IMR-90 (cell line): ENCODE results near the gene NDOR1. TPM values are rescaled to one million over a fixed set of nuclear protein-coding genes. Genes with fewer than 3 reads are reported as not detected.

Experiments
- ATAC-seq: fragments of 200-7000 bp; cut with Tn5 transposase; 2 replicates; pipeline ENCODE4 v1.9.1; 2020; ENCODE audit warnings: low read depth, mild to moderate bottlenecking, moderate library complexity
- BruUV-seq: library from RNA; stranded (reverse); fragments of 400-500 nt; replicated peaks from 2 replicates; lab custom pipeline; 2021; lab: Mats Ljungman, UMichigan
- CTCF ChIA-PET: fragments of 300-600 bp; formaldehyde crosslinking; extraction: SDS; loops from one replicate; lab custom pipeline; 2021; ENCODE audit warnings: antibody characterized with exemption; lab: Yijun Ruan, JAX
- POLR2A ChIA-PET: fragments of 300-600 bp; sonication (Branson Sonifier 250); formaldehyde crosslinking; loops from one replicate; lab custom pipeline; 2022; ENCODE audit warnings: antibody characterized with exemption; ENCODE audit not compliant: unreplicated experiment; lab: Charles Lee
- DNase-seq: peaks from one replicate; pipeline ENCODE4 v3.0.0; 2013
- H2AFZ ChIP-seq: replicated peaks from 2 replicates; pipeline ENCODE3; 2013; ENCODE audit warnings: low read length, mild to moderate bottlenecking; ENCODE audit not compliant: poor library complexity
- H2AK5ac ChIP-seq: 2 replicates; pipeline ENCODE4 v1.6.1; 2013; ENCODE audit warnings: low read depth, low read length, inconsistent platforms
- H2AK9ac ChIP-seq: replicated peaks from 2 replicates; pipeline ENCODE3; 2013; ENCODE audit warnings: mild to moderate bottlenecking, low read depth, low read length, moderate library complexity; ENCODE audit not compliant: poor library complexity
- H2BK120ac ChIP-seq: 2 replicates; pipeline ENCODE4 v1.6.1; 2013; ENCODE audit warnings: low read depth, low read length, inconsistent platforms
- H2BK15ac ChIP-seq: 3 replicates; pipeline ENCODE4 v1.6.1; 2013; ENCODE audit warnings: low read depth, low read length, inconsistent platforms
- H2BK20ac ChIP-seq: 2 replicates; pipeline ENCODE4 v1.6.1; 2013; ENCODE audit warnings: low read depth, mild to moderate bottlenecking, inconsistent platforms, low read length, moderate library complexity
- H2BK5ac ChIP-seq: 2 replicates; pipeline ENCODE4 v1.6.1; 2013; ENCODE audit warnings: mild to moderate bottlenecking, low read depth, low read length, inconsistent platforms; ENCODE audit not compliant: poor library complexity, severe bottlenecking
- H3K14ac ChIP-seq: replicated peaks from 2 replicates; pipeline ENCODE4 v1.6.1; 2013; ENCODE audit warnings: low read depth, low read length, inconsistent platforms
- H3K18ac ChIP-seq: 2 replicates; pipeline ENCODE4 v1.6.1; 2013; ENCODE audit warnings: low read depth, low read length, control low read depth
- H3K23ac ChIP-seq: 2 replicates; pipeline ENCODE4 v1.6.1; 2013; ENCODE audit warnings: low read depth, low read length, inconsistent platforms
- H3K27ac ChIP-seq: 2 replicates; pipeline ENCODE4 v1.5.1; 2013; ENCODE audit warnings: mild to moderate bottlenecking, control low read depth, low read length; ENCODE audit not compliant: insufficient read depth
- H3K27me3 ChIP-seq: 2 replicates; pipeline ENCODE4 v1.6.1; 2013; ENCODE audit warnings: low read length; ENCODE audit not compliant: control insufficient read depth, insufficient read depth
- H3K36me3 ChIP-seq: 2 replicates; pipeline ENCODE4 v1.6.1; 2013; ENCODE audit warnings: low read length, mixed read lengths; ENCODE audit not compliant: control insufficient read depth, insufficient read depth
- H3K4ac ChIP-seq: 2 replicates; pipeline ENCODE4 v1.6.1; 2013; ENCODE audit warnings: low read depth, low read length, inconsistent platforms
- H3K4me1 ChIP-seq: 2 replicates; pipeline ENCODE4 v1.6.1; 2013; ENCODE audit warnings: low read length, mixed read lengths; ENCODE audit not compliant: control insufficient read depth, insufficient read depth
- H3K4me2 ChIP-seq: 2 replicates; pipeline ENCODE4 v1.6.1; 2013; ENCODE audit warnings: low read depth, mild to moderate bottlenecking, control low read depth, low read length, moderate library complexity
- H3K4me3 ChIP-seq: 2 replicates; pipeline ENCODE4 v1.5.1; 2013; ENCODE audit warnings: low read depth, mild to moderate bottlenecking, control low read depth, low read length, moderate library complexity; ENCODE audit not compliant: insufficient read depth
- H3K56ac ChIP-seq: 2 replicates; pipeline ENCODE4 v1.6.1; 2013; ENCODE audit warnings: low read length, inconsistent platforms; ENCODE audit not compliant: insufficient read depth; ENCODE audit errors: extremely low read depth
- H3K79me1 ChIP-seq, 2 experiments: 2 replicates each; pipeline ENCODE4 v1.6.1; 2013; ENCODE audit warnings: low read length in 2 of 2, inconsistent platforms in 1 of 2, low read depth in 1 of 2
- H3K9ac ChIP-seq: 2 replicates; pipeline ENCODE4 v1.6.1; 2013; ENCODE audit warnings: low read depth, low read length, control low read depth
- H3K9me1 ChIP-seq: 2 replicates; pipeline ENCODE4 v1.6.1; 2013; ENCODE audit warnings: low read length, inconsistent platforms; ENCODE audit not compliant: insufficient read depth
- H3K9me3 ChIP-seq: 2 replicates; pipeline ENCODE4 v1.6.1; 2013; ENCODE audit warnings: low read length; ENCODE audit not compliant: control insufficient read depth, insufficient read depth
- H4K20me1 ChIP-seq: 2 replicates; pipeline ENCODE4 v1.6.1; 2013; ENCODE audit warnings: low read length, inconsistent platforms; ENCODE audit not compliant: insufficient read depth
- H4K5ac ChIP-seq: 2 replicates; pipeline ENCODE4 v1.6.1; 2013; ENCODE audit warnings: mild to moderate bottlenecking, low read depth, low read length, control low read depth
- H4K8ac ChIP-seq, 2 experiments: 2 replicates each; pipeline ENCODE4 v1.6.1; 2013; ENCODE audit warnings: low read depth in 2 of 2, low read length in 2 of 2, control low read depth in 1 of 2, inconsistent platforms in 1 of 2
- H4K91ac ChIP-seq: 2 replicates; pipeline ENCODE4 v1.6.1; 2013; ENCODE audit warnings: low read depth, low read length, inconsistent platforms; ENCODE audit not compliant: insufficient read depth
- BHLHE40 ChIP-seq: fragments of 150-350 bp; IDR thresholded peaks from 2 replicates; pipeline ENCODE4 v1.6.1; 2016; ENCODE audit warnings: mild to moderate bottlenecking, low read depth, low read length
- CTCF ChIP-seq: conservative IDR thresholded peaks from 2 replicates; pipeline ENCODE4 v1.5.1; 2012; ENCODE audit warnings: mild to moderate bottlenecking, low read depth, low read length, improper control_type of control experiment
- ELK1 ChIP-seq: fragments of 150-350 bp; IDR thresholded peaks from 2 replicates; pipeline ENCODE4 v1.6.1; 2016; ENCODE audit warnings: low read depth, mild to moderate bottlenecking, low read length, moderate library complexity, borderline replicate concordance
- MAFK ChIP-seq: IDR thresholded peaks from 2 replicates; pipeline ENCODE4 v1.6.1; 2012; ENCODE audit warnings: low read depth, low read length, improper control_type of control experiment
- NFE2L2 ChIP-seq: fragments of 150-350 bp; IDR thresholded peaks from 2 replicates; pipeline ENCODE4 v1.6.1; 2016; ENCODE audit warnings: low read depth, mild to moderate bottlenecking, low read length
- RAD21 ChIP-seq: IDR thresholded peaks from 2 replicates; pipeline ENCODE4 v1.6.1; 2012; ENCODE audit warnings: low read length, improper control_type of control experiment
- SMC3 ChIP-seq: fragments of 150-350 bp; IDR thresholded peaks from 2 replicates; pipeline ENCODE4 v1.6.1; 2016; ENCODE audit warnings: low read depth, mild to moderate bottlenecking, antibody characterized with exemption, low read length, moderate library complexity
- USF2 ChIP-seq: fragments of 150-350 bp; IDR thresholded peaks from 2 replicates; pipeline ENCODE4 v1.6.1; 2017; ENCODE audit warnings: mild to moderate bottlenecking, antibody characterized with exemption, low read length, low read depth
- WGBS, 2 experiments: methylation state at CpG; one replicate each; pipeline versions ENCODE4 v1.1.5 to v1.1.7; 2013; ENCODE audit warnings: missing lambda C conversion rate in 2 of 2; ENCODE audit not compliant: insufficient read length in 1 of 2; ENCODE audit errors: extremely low coverage in 2 of 2; 5-methylcytosine and 5-hydroxymethylcytosine counted together
- dilution Hi-C: fragments of 300-500 bp; cut with HindIII; formaldehyde crosslinking; loops from one replicate; pipeline ENCODE4 v1.14.3; 2018; ENCODE audit warnings: low sequenced_read_pairs; ENCODE audit not compliant: unreplicated experiment
- in situ Hi-C: fragments of 300-500 bp; cut with MboI; formaldehyde crosslinking; loops from 3 replicates; pipeline ENCODE4 v1.14.3; 2019; ENCODE audit warnings: low sequenced_read_pairs, inconsistent platforms, mixed read lengths
- intact Hi-C: fragments of 100-400 bp; cut with micrococcal nuclease; formaldehyde crosslinking; loops from 2 replicates; pipeline ENCODE4 v1.10.0; 2022
- polyA plus RNA-seq, 3 experiments: library from polyadenylated mRNA; depleted of rRNA; stranded (reverse); fragments of >200 nt; gene quantifications; 2 replicates each; pipeline ENCODE4 v1.2.3, GENCODE V29; 2012; ENCODE audit warnings: low replicate concordance in 1 of 3
- total RNA-seq: library from RNA; depleted of rRNA; stranded (reverse); fragments of >200 nt; gene quantifications from 2 replicates; pipeline ENCODE4 v1.2.3, GENCODE V29; 2012

NDOR1 gene
- total and polyA plus RNA-seq, 2 of the 4 experiments (the other 2 are of a cell fraction): 0.90 to 10.6 TPM

GRCh38 chr9:137234758-137235423 is 29.4 kb downstream of the NDOR1 start:
- Histone ChIP-seq H3K9ac (no peak overlapping the region), H4K8ac (no peak overlapping the region), H3K56ac (no peak overlapping the region), H3K23ac (no peak overlapping the region), H3K9me1 (no peaks in the 10 kb centered on the region), H3K36me3 (no peaks in the 10 kb centered on the region), H2BK5ac (no peak overlapping the region), H4K20me1 (peaks cover 6% of the 10 kb centered on the region; the same call in 1 of the 2 replicates), H2BK15ac (no peak overlapping the region), H2BK120ac (no peak overlapping the region), H3K27me3 (0 out of 2 replicates have a peak, but pooled peaks cover 1% of the 10 kb centered on the region), H2AK5ac (no peak overlapping the region), H2AFZ (peak overlapping the region; percentile 56), H3K27ac (no peak overlapping the region), H3K14ac (no peak overlapping the region), H3K9me3 (no peaks in the 10 kb centered on the region), H3K4me3 (no peak overlapping the region), H3K4me2 (no peak overlapping the region), H3K79me1 (peaks cover 8 to 27% of the 10 kb centered on the region in 2 experiments; a peak in 3 of 4 replicates), H2BK20ac (no peak overlapping the region), H3K4me1 (peaks cover 5% of the 10 kb centered on the region; the same call in 1 of the 2 replicates), H3K18ac (no peak overlapping the region), H4K91ac (no peak overlapping the region), H2AK9ac (peak overlapping the region; percentile 50), H3K4ac (no peak overlapping the region), H4K5ac (no peak overlapping the region)
- POLR2A ChIA-PET: no interaction called here
- in situ Hi-C loops (no loop called here), intact Hi-C loops (no loop called here), dilution Hi-C loops (no loop called here)
- ATAC-seq (no peak), DNase-seq (no peak)
- 84% methylated on average over 12 of the region's 18 CpGs; no CpG with 5 or more reads in 1 of the 2 experiments for WGBS, 2 experiments
- CTCF ChIA-PET: no interaction called here
- no TSS peak for BruUV-seq
- TF ChIP-seq BHLHE40: no peak
- TF ChIP-seq USF2: no peak
- no peak for TF ChIP-seq MAFK
- TF ChIP-seq CTCF: no peak
- no peak for TF ChIP-seq RAD21
- no peak for TF ChIP-seq ELK1
- TF ChIP-seq SMC3: no peak
- TF ChIP-seq NFE2L2: no peak
